ENCODE measurements around the gene XPC. TPM values are rescaled to one million over a fixed set of nuclear protein-coding genes. Genes with fewer than 3 reads are reported as not detected.

Gene XPC
- total RNA-seq, 1 experiment from 2014 or later: 8.2 TPM

- no peak for DNase-seq (ENCODE audit: low read depth)
Observed at GRCh38 chr3:14170531-14171159, 7.8 kb downstream of the XPC start.

- DNase-seq (ENCODE audit: low read depth): no peak
Observed at GRCh38 chr3:14169871-14170270, 8.5 kb downstream of the XPC start.

- no peak for DNase-seq (ENCODE audit: low read depth)
Observed at GRCh38 chr3:14169435-14169834, 9.0 kb downstream of the XPC start.

- DNase-seq (ENCODE audit: low read depth): no peak
Observed at GRCh38 chr3:14166877-14167603, 11.4 kb downstream of the XPC start.

GRCh38 chr3:14162178-14162577, 16.2 kb downstream of the XPC start:
- DNase-seq (ENCODE audit: low read depth): no peak

- DNase-seq (ENCODE audit: low read depth): no peak
Observed at GRCh38 chr3:14161282-14161681, 17.1 kb downstream of the XPC start.

- no peak for DNase-seq (ENCODE audit: low read depth)
Observed at GRCh38 chr3:14159426-14159825, 19.0 kb downstream of the XPC start.

- DNase-seq (ENCODE audit: low read depth): no peak
Observed at GRCh38 chr3:14158370-14158769, 20.0 kb downstream of the XPC start.

- no peak for DNase-seq (ENCODE audit: low read depth)
Observed at GRCh38 chr3:14157951-14158350, 20.4 kb downstream of the XPC start.

GRCh38 chr3:14156843-14157561, 21.4 kb downstream of the XPC start:
- DNase-seq (ENCODE audit: low read depth): no peak

- no peak for DNase-seq (ENCODE audit: low read depth)
Observed at GRCh38 chr3:14156201-14156600, 22.2 kb downstream of the XPC start.

GRCh38 chr3:14154895-14155440, 23.4 kb downstream of the XPC start:
- no peak for DNase-seq (ENCODE audit: low read depth)

- DNase-seq (ENCODE audit: low read depth): no peak
Observed at GRCh38 chr3:14154276-14154675, 24.1 kb downstream of the XPC start.

GRCh38 chr3:14153663-14154062, 24.7 kb downstream of the XPC start:
- DNase-seq (ENCODE audit: low read depth): no peak

GRCh38 chr3:14152963-14153355, 25.4 kb downstream of the XPC start:
- DNase-seq (ENCODE audit: low read depth): no peak

GRCh38 chr3:14152233-14152962, 26.0 kb downstream of the XPC start:
- no peak for DNase-seq (ENCODE audit: low read depth)

GRCh38 chr3:14151471-14152083, 26.8 kb downstream of the XPC start:
- DNase-seq (ENCODE audit: low read depth): no peak

GRCh38 chr3:14150491-14151230, 27.7 kb downstream of the XPC start:
- no peak for DNase-seq (ENCODE audit: low read depth)

- no peak for DNase-seq (ENCODE audit: low read depth)
Observed at GRCh38 chr3:14150078-14150477, 28.3 kb downstream of the XPC start.

- DNase-seq (ENCODE audit: low read depth): no peak
Observed at GRCh38 chr3:14148041-14148985, 30.1 kb downstream of the XPC start.
